ENCODE measurements around the gene SIGLEC10. TPM values are rescaled to one million over a fixed set of nuclear protein-coding genes. Genes with fewer than 3 reads are reported as not detected.
"Not testable (repeated sequence)": the region's sequence is repeated elsewhere in the genome, so short reads cannot be mapped to it uniquely, and the experiment has no call there.

SIGLEC10 gene
- total RNA-seq, 1 donor from 2014 or later, result 50.3 TPM

- H3K4me3 Mint-ChIP-seq, result no peak overlapping the region
- no peaks in the 10 kb centered on the region for H3K9me3 Mint-ChIP-seq
- H3K27me3 Mint-ChIP-seq, result peaks cover 5% of the 10 kb centered on the region
- no peak overlapping the region for H3K27ac Mint-ChIP-seq
- intact Hi-C loops (cut with micrococcal nuclease), result loop anchor here (1.0 to 2.0 kb wide), 6 partner anchors 19 to 235 kb away; no protein-coding TSS in a partner anchor
- TF ChIP-seq CTCF (IDR thresholded peaks at IDR 0.05), result peak; percentile 90
- H3K36me3 Mint-ChIP-seq (ENCODE audit: low read depth), result peaks cover 3% of the 10 kb centered on the region
- peak; percentile 22 for ATAC-seq (ENCODE audit: low read depth)
- peak; percentile 90 for DNase-seq
- POLR2A ChIA-PET, result interaction anchor here (0.7 to 1.5 kb wide), 2 partner anchors 14 to 233 kb away, joined by 3 to 5 read pairs; no protein-coding TSS in a partner anchor
- peaks cover 34% of the 10 kb centered on the region for H3K4me1 Mint-ChIP-seq
- CTCF ChIA-PET, result interaction anchor here (0.6 to 4.3 kb wide), 16 partner anchors 12 to 356 kb away, joined by 3 to 38 read pairs (median 4); partner anchors contain the start of gene VSIG10L
Measured at GRCh38 chr19:51422053-51422448, 4.6 kb upstream of the SIGLEC10 start.

- CTCF ChIA-PET, result interaction anchor here (0.6 to 4.3 kb wide), 18 partner anchors 12 to 356 kb away, joined by 3 to 38 read pairs (median 4); partner anchors contain the start of gene VSIG10L
- H3K27ac Mint-ChIP-seq, result no peak overlapping the region
- H3K36me3 Mint-ChIP-seq (ENCODE audit: low read depth), result peaks cover 6% of the 10 kb centered on the region
- POLR2A ChIA-PET, result interaction anchor here (0.6 to 1.5 kb wide), 4 partner anchors 14 to 82 kb away, joined by 3 to 5 read pairs (median 4); no protein-coding TSS in a partner anchor
- no peak for DNase-seq
- intact Hi-C loops (cut with micrococcal nuclease), result loop anchor here (1.0 to 2.0 kb wide), 6 partner anchors 20 to 236 kb away; no protein-coding TSS in a partner anchor
- H3K27me3 Mint-ChIP-seq, result peaks cover 2% of the 10 kb centered on the region
- H3K4me3 Mint-ChIP-seq, result no peak overlapping the region
- no peak for ATAC-seq (ENCODE audit: low read depth)
- H3K9me3 Mint-ChIP-seq, result no peaks in the 10 kb centered on the region
- TF ChIP-seq CTCF (IDR thresholded peaks at IDR 0.05), result no peak
- peaks cover 40% of the 10 kb centered on the region for H3K4me1 Mint-ChIP-seq
Measured at GRCh38 chr19:51421229-51422052, 4.0 kb upstream of the SIGLEC10 start.

- H3K36me3 Mint-ChIP-seq (ENCODE audit: low read depth); H3K4me3 Mint-ChIP-seq; intact Hi-C loops (cut with micrococcal nuclease); H3K27me3 Mint-ChIP-seq; H3K9me3 Mint-ChIP-seq; H3K27ac Mint-ChIP-seq; ATAC-seq (ENCODE audit: low read depth); DNase-seq: not testable (repeated sequence)
- POLR2A ChIA-PET, result interaction anchor here (1.4 to 1.5 kb wide), 2 partner anchors 13 to 81 kb away, joined by 3 to 5 read pairs; no protein-coding TSS in a partner anchor
- peaks cover 48% of the 10 kb centered on the region for H3K4me1 Mint-ChIP-seq
- CTCF ChIA-PET, result interaction anchor here (0.6 to 4.3 kb wide), 10 partner anchors 10 to 237 kb away, joined by 3 to 38 read pairs (median 4); no protein-coding TSS in a partner anchor
Measured at GRCh38 chr19:51420511-51420910, 3.1 kb upstream of the SIGLEC10 start.

GRCh38 chr19:51418707-51419106, 1.3 kb upstream of the SIGLEC10 start:
- no peak for DNase-seq
- Mint-ChIP-seq H3K4me3 (no peak overlapping the region), H3K9me3 (no peaks in the 10 kb centered on the region), H3K27me3 (no peaks in the 10 kb centered on the region), H3K27ac (peak overlapping the region; percentile 63), H3K36me3 (ENCODE audit: low read depth) (peaks cover 16% of the 10 kb centered on the region), H3K4me1 (peaks cover 50% of the 10 kb centered on the region)
- CTCF ChIA-PET, result interaction anchor here (0.9 to 2.9 kb wide), 7 partner anchors 10 to 240 kb away, joined by 3 to 34 read pairs (median 5); no protein-coding TSS in a partner anchor
- TF ChIP-seq CTCF (IDR thresholded peaks at IDR 0.05), result no peak
- ATAC-seq (ENCODE audit: low read depth), result no peak
- intact Hi-C loops (cut with micrococcal nuclease), result loop anchor here (1.0 kb wide), 1 partner anchor 23 kb away; no protein-coding TSS in a partner anchor
- POLR2A ChIA-PET, result interaction anchor here (0.5 to 3.9 kb wide), 6 partner anchors 10 to 1508 kb away, joined by 8 to 64 read pairs (median 30); partner anchors contain the start of genes ETFB and VSIG10L

- Mint-ChIP-seq H3K4me3 (peak overlapping the region; percentile 95), H3K27me3 (no peaks in the 10 kb centered on the region), H3K9me3 (no peaks in the 10 kb centered on the region), H3K27ac (peak overlapping the region; percentile 99), H3K36me3 (ENCODE audit: low read depth) (peaks cover 26% of the 10 kb centered on the region), H3K4me1 (peaks cover 50% of the 10 kb centered on the region)
- TF ChIP-seq CTCF (IDR thresholded peaks at IDR 0.05), result no peak
- no peak for DNase-seq
- CTCF ChIA-PET, result interaction anchor here (0.8 to 2.9 kb wide), 18 partner anchors 10 to 244 kb away, joined by 3 to 34 read pairs (median 5); no protein-coding TSS in a partner anchor
- intact Hi-C loops (cut with micrococcal nuclease), result loop anchor here (1.0 to 2.0 kb wide), 8 partner anchors 10 to 234 kb away; no protein-coding TSS in a partner anchor
- ATAC-seq (ENCODE audit: low read depth), result peak; percentile 70
- POLR2A ChIA-PET, result interaction anchor here (0.5 to 3.9 kb wide), 26 partner anchors 10 to 772 kb away, joined by 3 to 64 read pairs (median 5); partner anchors contain the start of genes ETFB, PPP2R1A, SIGLEC6 and VSIG10L
Measured at GRCh38 chr19:51417810-51418157, 342 bp upstream of the SIGLEC10 start.

- H3K27me3 Mint-ChIP-seq; ATAC-seq (ENCODE audit: low read depth); DNase-seq; H3K9me3 Mint-ChIP-seq: not testable (repeated sequence)
- CTCF ChIA-PET, result interaction anchor here (1.2 to 2.9 kb wide), 8 partner anchors 8 to 245 kb away, joined by 3 to 34 read pairs (median 7); no protein-coding TSS in a partner anchor
- Mint-ChIP-seq H3K4me1 (peaks cover 47% of the 10 kb centered on the region), H3K27ac (peak overlapping the region; percentile 99), H3K4me3 (peak overlapping the region; percentile 95), H3K36me3 (ENCODE audit: low read depth) (peaks cover 31% of the 10 kb centered on the region)
- POLR2A ChIA-PET, result interaction anchor here (0.6 to 3.9 kb wide), 12 partner anchors 8 to 773 kb away, joined by 3 to 64 read pairs (median 9); partner anchors contain the start of genes ETFB, PPP2R1A and VSIG10L
- intact Hi-C loops (cut with micrococcal nuclease), result loop anchor here (2.0 kb wide), 1 partner anchor 190 kb away; no protein-coding TSS in a partner anchor
Measured at GRCh38 chr19:51416422-51416821, 1.0 kb downstream of the SIGLEC10 start.
